HEK293T (cell line): ENCODE measurements around the gene SEPTIN5.

Experiments used
- CTCF ChIA-PET: fragments of 350-600 bp; formaldehyde crosslinking; extraction: SDS; loops from one replicate; lab custom pipeline; 2021; ENCODE audit warnings: antibody characterized with exemption, inconsistent platforms; lab: Yijun Ruan, JAX
- POLR2A ChIA-PET: fragments of 350-600 bp; formaldehyde crosslinking; extraction: SDS; loops from one replicate; lab custom pipeline; 2020; ENCODE audit warnings: antibody characterized with exemption, inconsistent platforms; lab: Yijun Ruan, JAX
- DNase-seq: peaks from one replicate; pipeline ENCODE4 v3.0.0; 2012; ENCODE audit warnings: mixed read lengths; ENCODE audit errors: extremely low spot score
- ARNT ChIP-seq: fragments of 450-650 bp; IDR thresholded peaks from 2 replicates; pipeline ENCODE4 v1.6.1; 2017; ENCODE audit warnings: mild to moderate bottlenecking
- BHLHE40 ChIP-seq: fragments of 450-650 bp; IDR thresholded peaks from 2 replicates; pipeline ENCODE4 v1.6.1; 2016; ENCODE audit warnings: mild to moderate bottlenecking, moderate library complexity, borderline replicate concordance
- CTBP1 ChIP-seq: fragments of 450-650 bp; IDR thresholded peaks from 2 replicates; pipeline ENCODE4 v1.6.1; 2016; ENCODE audit warnings: borderline replicate concordance
- ELF4 ChIP-seq: fragments of 450-650 bp; IDR thresholded peaks from 2 replicates; pipeline ENCODE4 v1.6.1; 2017; ENCODE audit warnings: antibody characterized with exemption
- FOXA1 ChIP-seq: fragments of 450-650 bp; IDR thresholded peaks from 2 replicates; pipeline ENCODE4 v1.6.1; 2016; ENCODE audit warnings: mild to moderate bottlenecking
- FOXK2 ChIP-seq: fragments of 450-650 bp; IDR thresholded peaks from 2 replicates; pipeline ENCODE4 v1.6.1; 2016; ENCODE audit warnings: mild to moderate bottlenecking
- FOXM1 ChIP-seq: fragments of 450-650 bp; IDR thresholded peaks from 2 replicates; pipeline ENCODE4 v1.6.1; 2017; ENCODE audit warnings: mild to moderate bottlenecking, borderline replicate concordance
- HDGF ChIP-seq: fragments of 450-650 bp; IDR thresholded peaks from 2 replicates; pipeline ENCODE4 v1.6.1; 2017; ENCODE audit warnings: antibody characterized with exemption, borderline replicate concordance
- L3MBTL2 ChIP-seq: fragments of 450-650 bp; conservative IDR thresholded peaks from 2 replicates; pipeline ENCODE4 v1.6.1; 2016; ENCODE audit warnings: mild to moderate bottlenecking
- LEF1 ChIP-seq: fragments of 450-650 bp; IDR thresholded peaks from 2 replicates; pipeline ENCODE4 v1.6.1; 2017; ENCODE audit warnings: mild to moderate bottlenecking, borderline replicate concordance
- NFRKB ChIP-seq: fragments of 450-650 bp; IDR thresholded peaks from 2 replicates; pipeline ENCODE4 v1.6.1; 2016; ENCODE audit warnings: mild to moderate bottlenecking, moderate library complexity
- SP1 ChIP-seq: fragments of 450-650 bp; IDR thresholded peaks from 2 replicates; pipeline ENCODE4 v1.6.1; 2017
- SUZ12 ChIP-seq: fragments of 450-650 bp; IDR thresholded peaks from 2 replicates; pipeline ENCODE4 v1.6.1; 2016; ENCODE audit warnings: mild to moderate bottlenecking
- TARDBP ChIP-seq: fragments of 450-650 bp; IDR thresholded peaks from 2 replicates; pipeline ENCODE4 v1.6.1; 2016
- ZNF384 ChIP-seq: fragments of 450-650 bp; IDR thresholded peaks from 2 replicates; pipeline ENCODE4 v1.6.1; 2016
- TF ChIP-seq, protein P1 (sequence below): fragments of 450-650 bp; IDR thresholded peaks from 2 replicates; pipeline ENCODE4 v1.6.1; 2016

Gene SEPTIN5

DNA sequence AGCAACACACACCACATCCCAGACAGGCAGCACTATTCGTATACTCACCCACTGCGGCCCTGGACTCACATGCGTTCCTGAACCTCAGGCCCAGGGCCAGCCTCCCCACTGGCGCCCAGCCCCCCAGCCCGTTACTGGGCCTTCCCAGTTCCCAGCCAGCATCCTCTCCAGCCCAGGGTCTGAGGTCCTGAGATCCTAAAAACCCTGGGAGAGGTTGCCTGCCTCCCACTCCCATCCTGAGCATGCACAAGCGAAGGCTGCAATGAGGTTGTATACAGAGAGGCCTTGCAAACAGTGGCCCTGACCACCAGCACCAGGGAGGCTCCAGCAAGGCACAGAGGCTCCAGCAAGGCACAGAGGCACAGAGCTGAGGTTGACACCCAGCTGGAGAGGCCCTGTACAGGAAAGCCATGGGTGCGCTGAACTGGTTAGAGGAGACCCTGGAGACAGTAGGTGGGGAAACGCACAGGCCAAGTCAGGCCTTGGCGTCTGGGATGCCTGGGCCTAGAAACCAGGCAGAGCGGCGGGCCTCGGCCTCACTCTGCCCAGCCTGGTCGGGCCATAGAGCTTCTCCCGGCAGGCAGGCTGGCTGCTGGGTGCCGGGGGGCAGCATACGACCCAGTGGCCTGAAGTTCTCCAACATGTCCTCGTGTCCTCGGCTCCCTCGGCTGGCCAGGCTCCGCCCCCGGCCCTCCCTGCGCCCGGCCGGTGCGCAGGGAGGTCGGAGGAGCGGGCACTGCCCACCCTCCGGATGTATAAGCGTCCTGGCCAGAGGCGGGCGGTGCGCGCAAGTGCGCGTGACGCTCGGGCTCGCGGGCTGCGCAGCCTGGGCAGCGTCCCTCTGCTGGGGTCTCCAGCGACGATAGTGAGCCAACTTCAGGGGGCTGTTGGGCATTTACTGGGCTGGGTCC lies 43.9 kb downstream of the SEPTIN5 start:
- POLR2A ChIA-PET, result interaction anchor here (1.4 kb wide), 1 partner anchor 97 kb away, joined by 3 read pairs; no protein-coding TSS in a partner anchor
- CTCF ChIA-PET, result interaction anchor here (1.1 kb wide), 1 partner anchor 28 kb away, joined by 5 read pairs; no protein-coding TSS in a partner anchor
- DNase-seq, result no peak
- TF ChIP-seq SUZ12 (no peak), FOXM1 (no peak), SP1 (no peak), TARDBP (no peak), FOXK2 (no peak), ARNT (no peak), NFRKB (no peak), FOXA1 (no peak), ZNF384 (no peak), LEF1 (no peak)
- TF ChIP-seq, protein P1, sequence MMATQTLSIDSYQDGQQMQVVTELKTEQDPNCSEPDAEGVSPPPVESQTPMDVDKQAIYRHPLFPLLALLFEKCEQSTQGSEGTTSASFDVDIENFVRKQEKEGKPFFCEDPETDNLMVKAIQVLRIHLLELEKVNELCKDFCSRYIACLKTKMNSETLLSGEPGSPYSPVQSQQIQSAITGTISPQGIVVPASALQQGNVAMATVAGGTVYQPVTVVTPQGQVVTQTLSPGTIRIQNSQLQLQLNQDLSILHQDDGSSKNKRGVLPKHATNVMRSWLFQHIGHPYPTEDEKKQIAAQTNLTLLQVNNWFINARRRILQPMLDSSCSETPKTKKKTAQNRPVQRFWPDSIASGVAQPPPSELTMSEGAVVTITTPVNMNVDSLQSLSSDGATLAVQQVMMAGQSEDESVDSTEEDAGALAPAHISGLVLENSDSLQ, result no peak

DNA sequence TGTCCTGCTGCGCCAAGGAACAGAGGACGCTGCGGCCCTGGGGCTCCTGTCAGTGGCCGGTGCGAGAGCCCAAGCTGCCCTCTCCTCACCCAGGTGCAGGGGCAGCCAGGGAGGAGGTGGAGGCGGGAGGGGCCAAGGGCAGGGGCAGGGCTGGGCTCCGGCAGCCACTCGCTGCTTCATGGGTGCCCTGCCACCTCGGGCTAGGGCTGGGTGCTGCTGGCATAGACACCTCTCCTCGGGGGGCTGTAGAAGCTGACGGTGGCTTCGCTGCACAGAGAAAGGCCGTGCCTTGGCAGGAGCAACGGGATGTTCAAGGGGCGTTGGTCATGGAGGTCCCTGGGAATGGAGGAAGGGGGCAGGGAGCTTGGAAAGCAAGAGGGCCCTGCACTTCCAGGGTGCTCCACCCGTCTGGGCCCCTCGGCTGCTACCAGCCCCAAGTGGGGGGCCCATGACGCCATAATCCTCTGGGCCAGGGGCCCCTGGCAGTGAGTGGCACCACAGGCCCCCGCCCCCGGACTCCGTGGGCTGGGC lies 44.7 kb downstream of the SEPTIN5 start:
- ChIA-PET POLR2A (interaction anchor here (1.4 kb wide), 1 partner anchor 97 kb away, joined by 3 read pairs; no protein-coding TSS in a partner anchor), CTCF (no interaction called here)
- no peak for DNase-seq
- TF ChIP-seq ARNT, result no peak
- no peak for TF ChIP-seq L3MBTL2
- TF ChIP-seq NFRKB, result no peak
- no peak for TF ChIP-seq TARDBP
- TF ChIP-seq SP1, result no peak
- TF ChIP-seq HDGF, result no peak
- no peak for TF ChIP-seq CTBP1
- no peak for TF ChIP-seq BHLHE40
- TF ChIP-seq ZNF384, result no peak

DNA sequence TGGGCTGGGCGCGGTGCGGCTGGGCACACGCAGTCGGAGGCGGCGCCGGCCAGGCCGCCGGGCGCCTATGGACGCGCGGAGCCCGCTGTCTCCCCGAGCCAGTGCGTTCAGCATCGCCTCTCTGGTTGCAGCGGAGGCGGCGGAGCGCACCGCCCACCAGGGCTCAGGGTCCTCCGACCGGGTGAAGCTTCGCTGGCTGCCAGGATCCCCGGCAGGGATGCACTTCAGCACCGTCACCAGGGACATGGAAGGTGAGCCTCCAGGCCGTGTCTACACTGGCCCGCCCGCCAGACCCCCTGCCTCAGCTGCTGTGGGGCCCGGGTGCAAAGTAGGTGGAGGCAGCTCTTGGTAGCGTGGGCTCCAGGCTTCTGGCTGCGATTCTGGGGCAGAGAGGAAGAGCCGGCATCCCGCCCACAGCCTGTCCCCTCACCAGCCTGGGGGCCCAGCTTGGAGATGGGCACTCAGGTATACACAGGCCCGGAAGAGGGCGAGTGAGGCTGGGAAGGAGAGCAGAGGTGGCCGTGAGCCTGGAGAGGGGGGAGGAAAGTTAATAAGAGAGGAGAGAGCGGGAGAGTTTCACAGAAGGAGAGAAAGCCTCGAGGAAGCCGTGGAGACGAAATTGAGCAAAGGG lies 45.2 kb downstream of the SEPTIN5 start:
- ChIA-PET POLR2A (interaction anchor here (1.4 kb wide), 1 partner anchor 96 kb away, joined by 3 read pairs; no protein-coding TSS in a partner anchor), CTCF (no interaction called here)
- no peak for TF ChIP-seq TARDBP
- TF ChIP-seq BHLHE40, result no peak
- no peak for TF ChIP-seq FOXK2
- no peak for TF ChIP-seq NFRKB
- no peak for TF ChIP-seq ELF4
- TF ChIP-seq ARNT, result no peak
- TF ChIP-seq, protein P1, result no peak
- TF ChIP-seq FOXM1, result no peak
- no peak for TF ChIP-seq FOXA1
- no peak for TF ChIP-seq LEF1
- no peak for TF ChIP-seq HDGF
- no peak for TF ChIP-seq CTBP1
- no peak for DNase-seq

DNA sequence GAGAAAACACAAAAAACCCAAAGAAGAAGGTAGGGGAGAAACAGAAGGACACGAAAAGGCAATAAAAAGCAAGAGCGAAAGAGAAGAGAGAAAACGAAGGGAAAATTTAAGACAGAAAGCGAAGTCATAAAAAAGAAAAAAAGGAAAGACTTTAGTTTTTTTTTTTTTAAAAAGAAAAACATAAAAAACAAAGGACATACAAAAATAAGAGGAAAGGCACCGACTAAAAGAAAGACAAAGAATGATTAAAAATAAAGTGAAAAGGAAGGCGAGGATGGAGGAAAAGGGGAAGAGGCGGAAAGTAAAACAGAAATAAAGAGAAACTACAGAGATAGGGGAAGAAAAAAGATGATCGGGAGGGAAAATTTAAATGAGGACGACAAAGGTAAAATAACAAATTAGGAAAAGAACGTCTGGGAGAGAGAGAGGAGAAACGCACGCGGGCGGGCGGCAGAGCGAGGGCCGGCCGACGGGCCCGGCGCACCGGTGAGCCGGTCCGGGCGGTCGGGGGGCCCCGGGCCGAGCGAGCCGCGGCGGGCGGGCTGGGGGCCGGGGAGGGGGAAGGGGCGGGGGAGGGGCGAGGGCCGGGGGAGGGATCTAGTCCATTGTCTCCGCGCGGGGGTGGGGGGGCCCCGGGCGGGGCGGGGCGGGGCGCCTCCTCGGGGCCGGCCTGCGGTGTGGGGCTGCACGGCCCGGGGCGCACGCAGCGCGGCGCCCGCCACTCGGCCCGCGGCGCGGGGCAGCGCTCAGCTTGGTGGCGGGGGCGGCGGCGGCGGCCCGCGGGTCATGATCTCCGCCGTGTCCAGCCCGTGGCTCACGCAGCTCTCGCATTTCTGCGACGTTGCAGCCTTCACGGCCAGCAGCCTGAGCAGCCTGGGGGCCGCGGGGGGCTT lies 46.0 kb downstream of the SEPTIN5 start, which contains the start of gene TBX1:
Gene TBX1, plus strand, starts transcription at position 721 of the 893 bp plus-strand sequence. Its CDS starts 66 bp downstream, at position 787.
- DNase-seq, result peak; percentile 64

DNA sequence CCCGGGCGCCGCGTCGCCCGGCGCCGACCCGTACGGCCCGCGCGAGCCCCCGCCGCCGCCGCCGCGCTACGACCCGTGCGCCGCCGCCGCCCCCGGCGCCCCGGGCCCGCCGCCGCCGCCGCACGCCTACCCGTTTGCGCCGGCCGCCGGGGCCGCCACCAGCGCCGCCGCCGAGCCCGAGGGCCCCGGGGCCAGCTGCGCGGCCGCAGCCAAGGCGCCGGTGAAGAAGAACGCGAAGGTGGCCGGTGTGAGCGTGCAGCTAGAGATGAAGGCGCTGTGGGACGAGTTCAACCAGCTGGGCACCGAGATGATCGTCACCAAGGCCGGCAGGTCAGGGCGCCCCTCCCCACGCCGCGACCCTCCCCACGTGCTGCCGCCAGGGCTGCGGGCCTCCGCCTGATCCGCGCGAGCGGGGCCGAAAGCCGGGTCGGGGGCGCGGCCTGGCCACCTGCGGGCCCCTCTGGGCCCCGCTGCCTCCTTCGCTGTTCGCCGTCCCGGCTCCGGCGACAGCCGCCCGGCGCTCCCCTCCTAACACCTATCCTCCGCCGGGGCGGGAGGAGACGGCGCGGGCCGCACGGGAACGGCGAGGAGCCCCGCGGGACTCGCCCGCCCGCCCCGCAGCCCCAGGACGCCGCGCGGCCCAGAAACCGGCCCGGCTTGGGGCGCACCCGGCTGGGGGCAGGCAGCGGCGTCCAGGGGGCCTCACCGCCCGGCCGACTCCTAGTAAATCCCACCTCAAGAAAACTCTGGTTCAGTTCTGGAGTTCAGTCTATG lies 46.8 kb downstream of the SEPTIN5 start:
- TF ChIP-seq ARNT (no peak), ELF4 (no peak), HDGF (no peak), FOXA1 (no peak), FOXK2 (no peak), ZNF384 (no peak), CTBP1 (no peak), SUZ12 (no peak), SP1 (no peak), TARDBP (no peak), FOXM1 (no peak), BHLHE40 (no peak), LEF1 (no peak; the same call in 1 of the 2 replicates), L3MBTL2 (no peak; the same call in 1 of the 2 replicates)
- TF ChIP-seq, protein P1, result no peak
- CTCF ChIA-PET, result interaction anchor here (0.6 to 0.7 kb wide), 2 partner anchors 269 to 308 kb away, joined by 3 to 4 read pairs; no protein-coding TSS in a partner anchor
- peak; percentile 46 for DNase-seq
- POLR2A ChIA-PET, result interaction anchor here (0.7 to 1.2 kb wide), 2 partner anchors 91 to 95 kb away, joined by 3 to 4 read pairs; no protein-coding TSS in a partner anchor

More for the DNA sequence above, 46.0 kb downstream of the SEPTIN5 start, which contains the start of gene TBX1:
- peak; percentile 51; the same call in 1 of the 2 replicates for TF ChIP-seq L3MBTL2
- TF ChIP-seq BHLHE40, result no peak
- 0 out of 2 replicates have a peak, but pooled peaks have one; percentile 30 for TF ChIP-seq FOXM1
- ChIA-PET CTCF (no interaction called here), POLR2A (interaction anchor here (1.4 kb wide), 1 partner anchor 95 kb away, joined by 3 read pairs; no protein-coding TSS in a partner anchor)
